Suprapubic skin (tissue), 4 donors: ENCODE data around the gene IL9. TPM values are rescaled to one million over a fixed set of nuclear protein-coding genes. Genes with fewer than 3 reads are reported as not detected.

Source experiments
- DNase-seq, 2 donors: peaks; one replicate each; pipeline ENCODE4 v3.0.0-alpha.2; 2019; ENCODE audit warnings: low spot score in 2 of 2
- H3K27ac ChIP-seq: fragments of 200-600 bp; sonication (generic); one replicate; pipeline ENCODE4 v1.5.1; 2019
- H3K27me3 ChIP-seq: fragments of 200-600 bp; sonication (generic); one replicate; pipeline ENCODE4 v1.5.1; 2019
- H3K36me3 ChIP-seq: fragments of 200-600 bp; sonication (generic); one replicate; pipeline ENCODE4 v1.5.1; 2019
- H3K4me1 ChIP-seq: fragments of 200-600 bp; sonication (generic); one replicate; pipeline ENCODE4 v1.5.1; 2019
- H3K4me3 ChIP-seq: fragments of 200-600 bp; sonication (generic); one replicate; pipeline ENCODE4 v1.5.1; 2019; ENCODE audit warnings: mild to moderate bottlenecking
- H3K9me3 ChIP-seq: fragments of 200-600 bp; sonication (generic); one replicate; pipeline ENCODE4 v1.5.1; 2019
- CTCF ChIP-seq, 2 donors: fragments of 200-600 bp in 1 of 2; fragments of 450-650 bp in 1 of 2; sonication (generic) in 1 of 2; IDR thresholded peaks; one replicate each; pipeline ENCODE4 v1.5.1; 2016 to 2019; ENCODE audit warnings: antibody characterized with exemption in 2 of 2, mild to moderate bottlenecking in 1 of 2, moderate library complexity in 1 of 2
- EP300 ChIP-seq: sonication (generic); formaldehyde crosslinking; IDR thresholded peaks from one replicate; pipeline ENCODE4 v1.6.1; 2017; ENCODE audit warnings: antibody characterized with exemption
- POLR2A ChIP-seq, 2 donors: fragments of 450-650 bp; IDR thresholded peaks; one replicate each; pipeline ENCODE4 v1.6.1; 2017; ENCODE audit warnings: antibody characterized with exemption in 2 of 2, mild to moderate bottlenecking in 2 of 2, moderate library complexity in 2 of 2
- POLR2AphosphoS5 ChIP-seq, 3 donors: sonication (generic); formaldehyde crosslinking; IDR thresholded peaks; one replicate each; pipeline ENCODE4 v1.6.1; 2017; ENCODE audit warnings: antibody characterized with exemption in 3 of 3
- whole genome bisulfite sequencing: methylation state at CpG from one replicate; pipeline ENCODE4 v1.1.5; 2018; 5-methylcytosine and 5-hydroxymethylcytosine counted together
- total RNA-seq, 4 donors: library from RNA; depleted of rRNA; stranded (reverse); fragments of >200 nt; gene quantifications; one replicate each; pipeline ENCODE4 v1.1.0, GENCODE V29; 2016

Gene IL9
- total RNA-seq, 4 donors from 2014 or later: not detected

DNA sequence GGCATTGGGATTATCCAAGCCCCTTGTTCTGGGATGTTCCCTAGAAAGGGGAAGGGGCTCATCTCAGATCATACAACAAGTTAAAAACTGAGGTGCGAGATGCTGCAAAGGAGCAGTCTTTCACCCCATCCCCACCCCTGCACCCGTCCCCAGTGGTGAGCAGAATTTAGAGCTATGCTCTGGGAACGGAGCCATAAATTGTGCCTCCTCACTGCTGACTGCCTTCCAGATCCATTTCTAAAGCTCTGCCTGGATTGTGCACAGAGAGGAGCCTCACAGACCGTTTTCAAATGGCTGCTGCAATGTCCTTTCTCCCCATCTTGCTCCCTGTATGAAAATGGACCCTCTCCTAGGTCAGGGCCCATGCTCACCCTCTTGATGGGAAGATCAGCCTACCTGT is 52.9 kb downstream of the IL9 start:
- no peak for DNase-seq
- no peaks in the 10 kb centered on the region for H3K9me3 ChIP-seq
- no peaks in the 10 kb centered on the region for H3K36me3 ChIP-seq
- 64% methylated on average over 4 of the region's 4 CpGs for WGBS
- no peaks in the 10 kb centered on the region for H3K4me1 ChIP-seq
- H3K4me3 ChIP-seq: no peak overlapping the region
- H3K27me3 ChIP-seq: no peaks in the 10 kb centered on the region
- H3K27ac ChIP-seq: no peak overlapping the region
- TF ChIP-seq POLR2A (IDR thresholded peaks at IDR 0.05) (no peak), POLR2AphosphoS5 (IDR thresholded peaks at IDR 0.05) (no peak), CTCF (IDR thresholded peaks at IDR 0.05) (no peak), EP300 (no peak)

Other genes starting within 250 kb of the IL9 start
- gene SLC25A48, start 61.2 kb downstream of the IL9 start, total RNA-seq: 1 to 10 TPM; 1.7 to 5.7 (median 3.1) TPM
- gene LECT2, start 59.1 kb upstream of the IL9 start, total RNA-seq: not detected
- 100 to 1,000 TPM; 300 to 719 (median 389) TPM for gene TGFBI, start 133.1 kb upstream of the IL9 start, total RNA-seq
- gene SMAD5, start 237.0 kb upstream of the IL9 start, total RNA-seq: 100 to 1,000 TPM in 1 of 4 donors, 10 to 100 TPM in 3; 63.3 to 119 (median 74.9) TPM